Forelimb muscle (tissue), 1 donor: Measurements from ENCODE around the gene PPIL1. TPM values are rescaled to one million over a fixed set of nuclear protein-coding genes. Genes with fewer than 3 reads are reported as not detected.

Experiments used
- DNase-seq: peaks from one replicate; pipeline ENCODE4 v3.0.0-alpha.2; 2013; ENCODE audit warnings: low read depth
- polyA plus RNA-seq: library from polyadenylated mRNA; unstranded; fragments of 120-200 nt; gene quantifications from one replicate; pipeline ENCODE4 v1.2.1, GENCODE V29; 2013; ENCODE audit not compliant: insufficient read length

The PPIL1 gene
- polyA plus RNA-seq, 1 donor = 35.0 TPM

DNA sequence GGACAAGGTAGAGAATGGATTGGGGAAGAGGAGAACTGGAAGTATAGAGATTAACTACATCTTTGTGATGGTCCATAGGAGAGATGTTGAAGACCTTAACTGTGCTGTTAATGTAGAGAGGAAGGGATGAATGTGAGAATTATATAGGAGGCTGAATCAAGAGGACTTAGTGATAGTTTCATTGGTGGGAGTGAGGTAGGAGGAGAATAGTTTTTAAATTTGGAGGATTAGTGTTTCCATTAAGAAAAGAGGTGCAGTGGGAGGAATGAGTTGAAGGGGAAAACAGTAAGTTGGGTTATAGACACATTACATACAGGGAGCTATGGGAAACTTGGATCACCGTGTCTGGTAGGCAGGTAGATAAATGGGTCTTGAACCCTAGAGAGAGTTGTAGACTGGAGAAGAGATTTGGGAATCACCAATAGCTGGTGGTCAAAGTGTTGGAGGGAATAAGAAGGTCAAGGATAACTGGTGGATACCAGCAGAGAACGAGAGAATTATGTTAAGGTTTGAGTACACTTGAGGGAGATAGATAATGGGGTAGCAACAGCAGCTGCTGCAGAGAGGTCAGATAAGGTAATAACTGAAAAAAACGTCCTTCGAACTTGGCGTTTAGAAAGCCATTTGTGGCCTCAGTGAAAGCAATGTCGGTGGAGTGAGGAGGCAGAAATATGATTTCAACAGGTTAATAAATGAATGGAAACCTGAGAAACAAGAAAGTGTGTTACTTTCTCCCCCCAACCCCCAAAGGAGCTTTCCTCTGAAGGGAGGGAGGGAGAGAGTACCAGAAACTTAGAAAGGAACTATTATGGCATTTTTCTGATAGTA lies 14.3 kb upstream of the PPIL1 start:
- DNase-seq = no peak

DNA sequence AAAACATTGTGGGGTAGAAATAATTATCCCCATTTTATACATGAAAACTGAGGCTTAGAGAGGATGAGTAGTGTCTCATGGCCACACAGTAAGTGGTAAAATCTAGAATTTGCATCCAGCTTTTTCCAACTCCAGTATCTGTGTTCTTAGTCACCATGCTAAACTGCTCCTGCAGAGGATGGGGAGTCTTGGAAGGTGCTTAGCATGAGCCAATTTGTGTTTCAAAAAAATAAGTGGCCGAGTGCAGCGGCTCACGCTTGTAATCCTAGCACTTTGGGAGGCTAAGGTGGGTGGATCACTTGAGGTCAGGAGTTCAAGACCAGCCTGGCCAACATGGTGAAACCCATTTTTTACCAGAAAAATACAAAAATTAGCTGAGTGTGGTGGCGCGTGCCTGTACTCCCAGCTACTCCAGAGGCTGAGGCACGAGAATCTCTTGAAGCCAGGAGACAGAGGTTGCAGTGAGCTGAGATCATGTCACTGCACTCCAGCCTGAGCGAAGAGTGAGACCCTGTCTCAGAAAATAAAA lies 13.6 kb upstream of the PPIL1 start:
- no peak for DNase-seq

DNA sequence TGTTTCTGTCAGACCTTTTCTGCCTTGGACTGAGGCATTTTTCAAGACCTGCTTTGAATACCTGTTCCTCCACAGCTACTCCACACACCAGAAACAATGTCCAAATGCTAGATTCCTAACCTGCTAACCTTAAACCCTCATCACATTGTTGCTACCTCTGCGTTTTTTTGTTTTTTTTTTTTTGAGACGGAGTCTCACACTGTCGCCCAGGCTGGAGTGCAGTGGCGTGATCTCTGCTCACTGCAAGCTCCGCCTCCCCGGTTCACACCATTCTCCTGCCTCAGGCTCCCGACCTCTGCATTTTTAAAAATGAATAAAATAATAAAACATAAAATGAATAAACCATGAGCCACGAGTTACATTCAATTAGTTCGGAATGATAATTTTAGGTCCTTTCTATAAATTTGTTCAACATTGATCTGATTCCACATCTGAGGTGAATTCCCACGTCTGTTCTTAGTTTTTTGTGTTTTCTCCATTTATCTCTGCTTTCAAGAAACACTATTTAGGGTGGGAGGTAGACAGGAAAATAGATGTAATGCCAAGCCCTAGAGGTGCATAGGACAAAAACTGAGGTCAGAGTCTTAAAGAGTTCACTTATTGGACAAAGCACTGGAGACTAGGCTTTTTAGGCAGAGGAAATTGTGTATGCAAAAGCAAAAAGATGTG lies 12.5 kb upstream of the PPIL1 start:
- no peak for DNase-seq

DNA sequence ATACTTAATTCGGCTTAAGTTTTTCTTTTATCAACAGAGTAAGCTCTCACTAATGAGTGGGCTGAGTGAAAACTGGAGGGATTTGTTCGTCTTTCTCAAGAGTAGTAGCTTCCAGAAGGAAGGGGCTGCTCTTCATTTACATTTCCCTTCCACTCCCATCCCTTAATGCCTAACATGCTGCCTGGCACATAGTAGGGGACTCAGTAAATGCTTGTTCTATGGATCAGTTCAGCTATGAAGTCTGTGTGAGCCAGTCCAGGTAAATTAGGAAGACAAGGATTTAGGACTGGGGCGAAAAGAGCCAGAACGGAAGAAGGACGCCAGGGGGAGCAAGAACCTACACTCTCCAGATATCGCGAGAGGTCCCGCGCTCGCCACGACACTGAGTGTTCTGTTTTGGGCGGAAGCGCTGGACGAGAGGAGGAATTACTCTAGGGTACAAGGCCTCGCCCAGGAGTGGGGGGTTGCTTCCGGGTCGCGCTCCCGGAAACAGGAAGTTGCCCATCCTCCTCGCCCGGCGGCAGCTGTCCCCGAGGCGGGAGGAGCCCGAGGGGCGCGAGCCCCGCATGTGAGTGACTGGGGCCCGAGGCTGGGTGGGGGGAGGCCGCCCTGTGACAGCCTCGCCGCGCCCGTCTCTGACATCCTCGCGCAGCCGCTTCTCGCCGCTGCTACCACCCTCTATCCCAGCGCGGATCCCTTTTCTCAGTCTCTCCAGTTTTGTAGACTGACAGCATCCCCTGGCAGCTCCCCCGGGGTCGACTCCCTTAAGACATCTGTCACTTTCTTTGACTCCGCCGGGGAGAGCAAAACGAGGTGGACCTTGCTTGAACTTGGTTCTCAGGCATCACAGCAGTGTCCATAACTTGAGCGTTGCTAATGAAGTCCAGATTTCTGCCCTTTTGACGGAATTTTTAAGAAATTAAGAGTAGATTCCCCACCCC lies 11.1 kb upstream of the PPIL1 start, which contains the start of gene C6orf89:
TSS of gene C6orf89 (plus strand) at position 492 of the 941 bp plus-strand sequence. CDS start 13,493 bp downstream, outside the sequence.
- DNase-seq = peak; percentile 93

DNA sequence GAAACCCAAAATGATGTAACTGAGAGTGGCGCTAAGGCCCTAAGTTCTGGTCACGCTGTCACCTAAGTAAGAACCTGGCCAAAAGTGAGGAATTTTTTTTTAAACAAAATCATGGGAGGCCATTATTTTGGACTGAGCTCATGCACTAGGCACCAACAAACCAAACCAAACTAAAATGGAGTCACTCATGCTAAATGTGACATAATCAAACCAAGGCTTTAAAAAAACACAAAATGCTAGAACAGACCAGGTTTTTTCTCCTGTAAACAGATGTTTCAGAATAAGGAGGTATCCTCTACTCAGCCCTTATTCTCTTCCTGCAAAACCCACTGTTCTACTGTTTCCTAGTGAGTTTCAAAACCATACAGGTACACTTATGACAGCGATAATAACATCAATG lies 10.0 kb upstream of the PPIL1 start:
- DNase-seq = no peak

DNA sequence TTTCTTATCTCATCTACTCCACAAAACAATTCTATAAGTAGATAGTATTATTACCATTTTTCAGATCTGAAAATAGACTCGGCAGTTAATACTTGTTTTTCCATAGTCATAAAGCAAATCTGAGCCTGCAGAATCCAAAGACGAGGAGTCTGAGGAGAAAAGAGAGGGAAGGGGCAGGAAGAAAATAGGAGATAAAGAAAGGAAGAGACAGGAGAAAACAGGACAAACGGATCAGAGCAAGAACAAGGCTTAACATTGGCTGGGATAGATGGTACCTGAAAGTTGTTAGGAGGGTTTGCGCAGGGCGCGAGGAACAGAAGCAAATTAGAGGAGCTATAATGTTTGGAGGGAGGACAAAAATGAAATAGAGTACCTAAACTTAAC lies 639 bp upstream of the PPIL1 start:
- no peak for DNase-seq

DNA sequence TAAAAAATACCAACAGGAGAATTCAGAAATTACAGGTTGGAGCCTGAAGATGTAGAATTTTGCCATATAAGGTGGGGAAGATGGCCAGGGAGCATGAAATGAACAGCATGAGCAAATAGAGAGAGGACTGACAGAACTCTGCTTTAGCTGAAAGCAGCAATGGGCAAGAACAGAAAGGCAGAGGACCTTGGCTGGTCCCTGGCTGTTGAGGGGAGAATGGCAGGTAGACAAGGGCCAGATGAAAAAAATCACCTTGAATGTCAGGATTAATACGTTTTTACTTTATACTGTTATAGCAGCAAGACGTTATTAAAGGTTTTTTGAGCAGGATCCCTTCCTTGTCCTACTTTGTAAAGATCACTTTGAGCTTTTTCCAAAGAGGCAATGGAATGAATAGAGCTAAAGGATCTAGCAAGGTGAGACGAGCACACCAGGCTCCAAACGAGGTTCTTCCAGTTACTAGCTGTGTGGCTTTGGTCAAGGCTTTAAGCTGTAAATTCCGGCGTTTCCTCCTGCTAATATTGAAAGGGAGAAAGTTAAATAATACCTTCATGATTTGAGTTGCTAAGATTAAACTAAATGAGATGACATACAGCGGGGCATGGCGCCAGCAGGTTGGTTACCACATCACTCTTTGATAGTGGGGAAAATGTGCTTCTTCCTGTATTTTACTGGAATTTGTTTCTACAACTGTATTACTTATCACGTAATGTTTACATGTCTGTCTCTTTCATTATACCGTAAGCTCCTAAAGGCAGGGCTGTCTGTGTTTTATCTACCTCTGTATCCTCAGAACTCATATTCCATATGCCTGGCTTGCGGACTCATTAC lies 776 bp downstream of the PPIL1 start:
- DNase-seq = no peak

DNA sequence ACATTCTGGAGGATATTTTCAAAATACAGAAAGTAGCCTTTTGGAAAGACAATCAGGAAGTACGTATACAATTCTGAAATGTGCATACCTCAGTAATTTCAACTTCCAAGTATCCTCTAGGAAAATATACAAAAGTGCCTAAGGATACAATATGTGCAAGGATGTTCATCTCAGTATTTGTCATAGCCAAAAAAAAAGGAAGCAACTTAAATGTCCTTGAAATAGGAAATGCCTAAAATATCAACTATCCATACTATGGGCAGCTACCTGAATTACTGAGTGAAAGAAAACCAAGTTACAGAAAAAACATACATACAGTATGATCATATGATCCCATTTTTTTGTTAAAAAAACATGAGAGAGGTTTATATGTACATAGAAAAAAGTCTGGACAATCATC lies 1.5 kb downstream of the PPIL1 start:
- no peak for DNase-seq

DNA sequence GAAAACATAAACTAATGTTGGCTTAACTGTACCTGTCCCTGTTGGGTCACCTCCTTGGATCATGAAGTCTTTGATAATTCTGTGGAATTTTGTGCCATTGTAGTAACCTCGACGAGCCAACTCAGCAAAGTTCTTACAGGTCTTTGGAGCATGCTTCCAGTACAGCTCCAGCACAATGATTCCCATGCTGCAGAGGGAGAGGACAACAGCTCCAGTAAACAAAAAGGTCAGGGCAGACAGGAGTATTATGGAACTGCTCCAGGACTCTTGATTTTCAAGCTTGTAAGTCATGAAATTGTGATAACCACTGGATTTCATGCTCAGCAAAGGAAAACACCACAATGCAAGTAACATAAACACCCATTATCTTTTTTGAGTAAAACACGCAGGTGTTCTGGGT lies 2.9 kb downstream of the PPIL1 start:
- no peak for DNase-seq

DNA sequence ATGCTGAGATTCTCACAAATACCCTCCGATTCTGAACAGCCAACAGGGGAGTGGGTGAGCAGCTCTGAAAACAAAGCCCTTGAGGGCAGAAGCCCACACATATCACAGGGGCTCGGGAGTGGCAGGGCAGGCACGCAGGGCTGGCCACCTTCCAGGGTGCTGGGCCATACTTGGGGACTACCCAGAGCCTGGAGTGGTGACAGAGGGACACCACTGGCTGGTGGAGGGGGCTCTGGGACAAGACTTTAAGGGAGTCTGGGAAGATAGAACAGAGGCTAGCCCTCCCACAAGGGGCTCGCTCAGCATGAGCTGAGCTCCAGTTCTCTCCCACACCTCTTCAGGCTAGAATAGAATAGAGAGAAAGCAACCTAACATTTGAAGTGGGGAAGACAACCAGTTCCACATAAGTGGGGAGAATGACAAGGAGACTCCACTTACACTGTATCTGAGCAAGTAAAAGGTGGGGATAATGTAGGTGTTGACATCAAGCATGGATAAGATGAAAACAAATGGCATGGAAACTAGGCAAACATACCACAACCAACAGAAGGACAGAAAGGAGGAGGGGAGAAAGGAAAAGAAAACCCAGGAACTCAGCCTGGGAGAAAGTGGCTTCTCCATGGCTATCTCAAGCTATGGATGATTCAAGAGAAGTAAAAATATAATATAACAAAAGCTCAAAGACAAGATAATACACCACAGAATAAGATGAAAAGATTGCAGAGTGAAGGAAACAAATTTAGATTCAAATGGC lies 7.0 kb downstream of the PPIL1 start:
- no peak for DNase-seq

DNA sequence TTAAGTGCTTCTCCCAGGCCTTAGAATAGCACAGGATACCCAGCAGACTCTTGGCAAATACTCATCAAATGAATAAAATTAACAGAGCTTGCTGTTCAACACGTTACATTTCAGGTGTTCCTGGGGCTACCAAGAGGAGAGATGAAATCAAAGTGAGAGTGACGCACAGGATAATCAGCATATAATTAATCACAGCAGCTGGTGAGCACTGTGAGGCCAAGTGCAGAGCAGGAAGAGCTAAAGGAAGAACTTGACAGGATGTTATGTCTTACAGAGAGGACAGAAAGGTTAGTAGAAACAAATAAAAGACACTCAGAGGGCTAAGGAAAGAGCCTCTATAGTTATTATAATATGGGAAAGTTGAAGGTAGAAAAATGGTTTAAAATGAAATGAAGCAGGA lies 8.8 kb downstream of the PPIL1 start:
- DNase-seq = no peak

DNA sequence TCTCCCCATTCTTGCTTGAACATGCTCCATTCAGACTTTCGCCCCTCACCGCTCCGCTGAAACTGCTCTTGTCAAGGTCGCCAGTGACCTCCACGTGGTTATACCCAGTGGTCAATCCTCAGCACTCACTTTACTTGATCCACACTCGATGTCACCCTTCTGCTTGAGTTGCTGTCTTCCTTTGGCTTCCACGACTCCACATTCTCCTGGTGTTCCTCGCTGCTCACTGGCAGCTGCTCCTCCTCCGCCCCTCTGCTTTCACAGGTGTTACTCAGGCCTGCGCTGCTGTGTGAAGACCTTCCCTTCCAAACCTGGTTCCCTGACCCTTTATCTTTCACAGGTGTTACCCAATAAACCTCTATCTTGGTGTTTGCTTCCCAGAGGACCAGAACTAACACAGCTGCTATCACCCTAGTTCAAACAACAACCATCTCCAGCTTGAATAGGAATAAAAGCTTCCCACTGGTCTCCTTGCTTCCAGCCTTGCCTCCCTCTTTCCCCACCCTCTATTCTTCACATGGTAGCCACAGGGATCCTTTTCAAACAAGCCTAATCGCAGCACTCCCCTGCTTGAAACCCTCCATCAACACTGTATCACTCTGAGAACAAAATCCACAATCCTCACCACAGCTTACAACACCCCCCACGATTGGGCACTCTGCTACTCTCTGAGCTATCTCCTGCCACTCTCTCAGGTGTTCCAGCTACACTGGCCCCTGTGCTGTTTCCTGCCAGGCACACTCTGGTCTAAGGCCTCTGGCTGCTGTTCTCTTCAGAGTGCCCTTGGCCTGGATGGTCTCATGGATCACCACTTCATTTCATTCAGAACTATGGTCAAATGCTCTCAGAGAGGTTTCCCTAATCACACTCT lies 10.7 kb downstream of the PPIL1 start:
- DNase-seq = no peak

DNA sequence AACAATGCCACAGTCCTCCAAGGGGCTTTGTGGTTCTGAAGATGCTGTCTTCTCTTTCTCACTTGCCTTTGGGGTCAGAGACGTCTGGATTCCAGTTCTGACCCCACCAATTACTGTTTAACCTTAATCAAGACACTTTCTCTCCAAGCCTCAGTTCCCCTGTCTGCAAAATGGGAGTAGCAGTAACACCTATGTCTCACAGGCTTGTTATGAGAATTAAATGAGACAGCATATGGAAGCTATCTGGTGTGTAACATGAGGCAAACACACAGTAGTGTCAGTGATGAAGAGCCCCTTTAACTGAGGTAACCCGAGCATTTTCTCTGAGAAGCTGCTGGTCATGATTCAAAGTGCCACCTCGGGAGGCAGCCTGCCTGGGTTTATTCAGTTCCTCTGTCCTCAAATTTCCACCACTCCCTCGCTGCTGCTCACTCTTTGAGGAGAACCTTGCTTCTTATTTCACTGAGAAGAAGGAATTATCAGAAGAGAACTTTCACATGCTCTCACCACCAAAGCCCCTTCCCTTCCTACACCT lies 11.7 kb downstream of the PPIL1 start:
- DNase-seq = no peak

DNA sequence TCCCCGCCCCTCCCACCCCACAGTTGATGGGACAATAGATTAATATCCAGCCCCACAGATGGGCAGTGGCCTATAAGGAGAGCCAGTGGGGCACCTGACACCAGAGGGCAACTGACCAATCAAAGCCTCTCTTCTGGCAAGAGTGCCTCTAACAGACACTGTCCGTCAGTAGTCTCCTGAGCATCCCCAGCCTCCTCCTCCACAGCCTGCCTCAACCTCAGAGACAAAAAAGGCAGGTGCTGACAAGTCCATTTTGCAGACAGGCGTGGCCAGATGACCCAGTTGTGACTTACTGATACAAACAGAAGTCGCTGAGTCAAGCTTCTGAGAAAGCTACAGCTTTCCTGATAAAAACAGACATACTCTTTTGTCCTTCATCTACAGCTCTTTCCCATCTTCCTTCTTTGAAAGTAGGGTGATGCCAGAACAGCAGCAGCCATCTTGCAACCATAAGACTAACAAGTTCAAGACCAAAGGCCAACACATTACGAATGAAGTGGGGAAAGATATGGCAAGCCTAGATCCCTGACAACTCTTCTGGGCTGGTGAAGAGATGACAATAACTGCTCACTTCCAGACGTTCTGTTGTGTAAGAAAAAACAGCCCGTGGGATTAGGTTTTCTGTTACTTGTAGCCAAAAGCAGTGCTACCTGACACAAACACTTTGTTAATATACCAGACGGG lies 12.3 kb downstream of the PPIL1 start:
- no peak for DNase-seq

DNA sequence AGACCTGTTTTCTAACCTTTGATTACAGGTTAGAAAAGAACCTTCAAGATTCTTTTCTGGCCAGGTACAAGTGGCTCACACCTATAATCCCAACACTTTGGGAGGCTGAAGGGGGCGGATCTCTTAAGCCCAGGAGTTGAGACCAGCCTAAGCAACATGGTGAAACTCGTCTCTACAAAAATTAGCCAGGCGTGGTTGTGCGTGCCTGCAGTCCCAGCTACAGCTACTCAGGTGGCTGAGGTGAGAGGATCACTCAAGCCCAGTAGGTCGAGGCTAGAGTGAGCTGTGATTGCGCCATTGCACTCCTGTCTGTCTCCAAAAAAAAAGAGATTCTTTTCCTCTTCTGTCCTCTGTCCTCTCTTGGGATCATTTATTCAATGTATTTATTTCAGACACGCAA lies 14.5 kb downstream of the PPIL1 start:
- DNase-seq = no peak

DNA sequence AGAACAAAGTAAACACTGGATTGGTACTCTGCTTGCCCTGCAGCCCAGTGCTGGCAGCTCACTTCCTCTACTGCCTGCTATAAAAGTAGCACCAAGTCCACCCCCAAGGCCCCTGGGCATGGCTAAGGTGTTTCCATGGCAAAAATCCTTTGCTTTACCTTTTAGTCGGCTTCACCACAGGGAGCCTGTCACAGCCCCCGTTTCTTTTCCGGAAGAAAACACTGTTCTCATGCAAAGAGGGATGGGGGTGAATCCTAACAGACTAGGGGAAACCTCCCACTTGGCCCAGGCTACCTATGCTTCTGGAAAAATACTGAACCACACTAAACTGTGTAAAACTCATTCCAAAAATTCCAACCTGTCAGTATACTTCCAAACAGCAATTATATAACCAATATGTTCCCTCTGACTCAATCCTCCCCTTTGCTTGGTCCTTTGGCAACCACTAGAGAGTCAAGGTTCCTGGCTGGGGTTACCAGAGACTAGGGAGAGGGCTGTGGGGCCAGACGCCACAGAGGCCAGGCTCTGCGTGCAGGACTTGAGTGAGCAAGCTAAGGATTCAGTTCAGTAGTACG lies 16.1 kb downstream of the PPIL1 start:
- no peak for DNase-seq

DNA sequence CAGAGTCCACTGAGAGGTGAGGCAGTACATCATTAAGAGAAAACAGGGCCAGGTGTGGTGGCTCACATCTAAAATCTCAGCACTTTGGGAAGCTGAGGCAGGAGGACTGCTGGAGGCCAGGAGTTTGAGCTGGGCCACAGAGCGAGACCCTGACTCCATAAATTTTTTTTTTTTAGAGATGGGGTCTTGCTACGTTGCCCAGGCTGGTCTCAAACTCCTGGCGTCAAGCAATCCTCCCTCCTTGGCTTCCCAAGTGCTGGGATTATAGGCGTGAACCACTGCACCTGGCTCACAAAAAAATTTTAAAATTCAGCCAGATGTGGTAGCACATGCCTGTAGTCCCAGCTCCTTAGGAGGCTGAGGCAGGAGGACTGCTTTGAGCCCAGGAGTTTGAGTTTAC lies 17.3 kb downstream of the PPIL1 start:
- DNase-seq = no peak

DNA sequence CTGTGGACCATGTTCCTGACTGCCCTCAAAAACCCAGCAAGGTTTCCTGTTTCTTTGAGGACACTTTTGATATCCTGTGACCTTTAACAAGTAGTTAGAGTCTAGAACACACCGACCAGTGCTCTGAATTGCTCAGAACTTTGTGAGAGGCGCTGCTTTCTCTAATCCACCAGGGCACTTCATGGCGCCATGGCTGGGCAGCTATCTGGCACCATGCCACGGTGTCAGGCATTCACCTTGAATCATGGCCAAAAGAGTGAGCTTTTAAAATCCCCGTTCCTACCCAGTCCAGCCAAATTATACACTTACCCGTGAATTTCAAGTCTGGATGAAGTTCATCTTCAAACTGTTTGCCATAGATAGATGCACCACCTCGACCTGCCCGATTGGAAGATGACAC lies 18.3 kb downstream of the PPIL1 start:
- DNase-seq = no peak
